ENCODE results near the gene GH1.
"Not testable (repeated sequence)": the region's sequence is repeated elsewhere in the genome, so short reads cannot be mapped to it uniquely, and the experiment has no call there.

DNA sequence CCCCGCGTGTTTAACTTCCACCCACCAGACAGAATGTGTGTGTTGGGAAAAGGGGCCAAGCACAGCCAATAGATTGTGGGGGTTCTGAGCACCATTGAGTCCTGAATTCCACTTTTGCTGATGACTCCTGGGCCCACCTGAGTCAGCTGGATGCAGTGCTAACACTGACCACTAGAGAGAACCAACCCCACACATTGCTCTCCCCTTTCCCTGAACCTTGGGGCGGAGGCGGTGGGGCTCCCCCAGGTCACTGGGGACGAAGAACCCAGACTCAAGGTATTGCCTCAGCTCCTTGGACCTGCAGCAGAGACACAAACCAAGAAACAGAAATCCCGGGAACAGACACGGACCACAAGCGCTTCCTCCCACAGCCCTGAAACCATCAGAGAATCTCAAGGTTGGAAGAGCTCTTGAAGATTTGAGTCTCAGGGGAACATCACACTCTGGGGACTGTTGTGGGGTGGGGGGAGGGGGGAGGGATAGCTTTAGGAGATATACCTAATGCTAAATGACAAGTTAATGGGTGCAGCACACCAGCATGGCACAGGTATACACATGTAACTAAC is 44.5 kb downstream of the GH1 start:
- TF ChIP-seq EZH2phosphoT487 (IDR thresholded peaks at IDR 0.05; ENCODE audit: insufficient read depth, low read depth); EZH2 (IDR thresholded peaks at IDR 0.05; ENCODE audit: insufficient read depth, poor library complexity, severe bottlenecking): not testable (repeated sequence)

Data from GM23248 (cell line).